ENCODE measurements around the gene STOM. TPM values are rescaled to one million over a fixed set of nuclear protein-coding genes. Genes with fewer than 3 reads are reported as not detected.

The STOM gene
- total RNA-seq, 1 donor from 2014 or later, result 16.1 TPM

GRCh38 chr9:121289026-121289771 is 80.9 kb downstream of the STOM start:
- H3K27ac Mint-ChIP-seq (ENCODE audit: unreplicated experiment), result peak overlapping the region; percentile 21
- TF ChIP-seq CTCF (IDR thresholded peaks at IDR 0.05; ENCODE audit: unreplicated experiment), result no peak
- H3K4me1 Mint-ChIP-seq (ENCODE audit: unreplicated experiment), result peaks cover 62% of the 10 kb centered on the region
- no peaks in the 10 kb centered on the region for H3K9me3 Mint-ChIP-seq (ENCODE audit: unreplicated experiment)
- peak; percentile 33 for DNase-seq (ENCODE audit: low spot score)
- no peak overlapping the region for H3K4me3 Mint-ChIP-seq (ENCODE audit: unreplicated experiment)
- peaks cover 21% of the 10 kb centered on the region for H3K27me3 Mint-ChIP-seq (ENCODE audit: unreplicated experiment)
- peaks cover 2% of the 10 kb centered on the region for H3K36me3 Mint-ChIP-seq (ENCODE audit: low read depth, unreplicated experiment)

Other genes with a start within 250 kb of the STOM start
- gene RAB14, start 168.4 kb downstream of the STOM start, total RNA-seq (ENCODE audit: unreplicated experiment), result 81.6 TPM
- gene GSN, start 102.1 kb downstream of the STOM start, total RNA-seq (ENCODE audit: unreplicated experiment), result 205 TPM
- 19.7 TPM for gene GGTA1, start 129.6 kb upstream of the STOM start, total RNA-seq (ENCODE audit: unreplicated experiment)